NB4 (cell line): ENCODE results near the gene CRYM.

Experiments used
- MYC ChIP-seq: IDR thresholded peaks from 2 replicates; pipeline ENCODE4 v1.6.1; 2011; ENCODE audit warnings: low read depth, low read length
- POLR2A ChIP-seq: IDR thresholded peaks from 2 replicates; pipeline ENCODE4 v1.6.1; 2011; ENCODE audit warnings: mild to moderate bottlenecking; ENCODE audit not compliant: insufficient read length; ENCODE audit errors: extremely low read depth
- TF ChIP-seq, protein P1 (sequence below): IDR thresholded peaks from 2 replicates; pipeline ENCODE4 v1.6.1; 2011; ENCODE audit warnings: low read depth, low read length
- TF ChIP-seq, protein P2 (sequence below): IDR thresholded peaks from one replicate; pipeline ENCODE4 v1.5.1; 2012; ENCODE audit warnings: low read depth, low read length

DNA sequence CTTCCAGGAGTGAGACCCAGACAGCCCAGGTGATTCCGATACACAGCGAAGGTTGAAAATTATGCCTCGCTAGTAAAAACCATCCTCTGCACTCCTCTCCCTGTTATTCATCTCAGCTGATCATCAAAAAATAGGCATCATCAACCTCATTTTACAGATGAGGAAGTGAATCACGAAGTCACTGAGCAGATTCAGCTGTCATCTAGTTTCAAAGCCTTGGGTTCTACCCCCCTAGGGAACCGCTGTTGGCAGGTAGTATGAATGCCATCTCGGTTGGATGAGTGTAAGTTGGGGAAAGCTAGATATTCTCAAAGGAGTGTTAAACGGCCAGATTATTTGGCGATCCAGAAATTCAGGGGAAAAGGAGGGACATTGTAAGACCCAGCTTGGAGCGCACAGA is 2.0 kb downstream of the CRYM start:
- TF ChIP-seq POLR2A (no peak), MYC (no peak)
- TF ChIP-seq, protein P1, sequence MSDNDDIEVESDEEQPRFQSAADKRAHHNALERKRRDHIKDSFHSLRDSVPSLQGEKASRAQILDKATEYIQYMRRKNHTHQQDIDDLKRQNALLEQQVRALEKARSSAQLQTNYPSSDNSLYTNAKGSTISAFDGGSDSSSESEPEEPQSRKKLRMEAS: no peak
- TF ChIP-seq, protein P2, sequence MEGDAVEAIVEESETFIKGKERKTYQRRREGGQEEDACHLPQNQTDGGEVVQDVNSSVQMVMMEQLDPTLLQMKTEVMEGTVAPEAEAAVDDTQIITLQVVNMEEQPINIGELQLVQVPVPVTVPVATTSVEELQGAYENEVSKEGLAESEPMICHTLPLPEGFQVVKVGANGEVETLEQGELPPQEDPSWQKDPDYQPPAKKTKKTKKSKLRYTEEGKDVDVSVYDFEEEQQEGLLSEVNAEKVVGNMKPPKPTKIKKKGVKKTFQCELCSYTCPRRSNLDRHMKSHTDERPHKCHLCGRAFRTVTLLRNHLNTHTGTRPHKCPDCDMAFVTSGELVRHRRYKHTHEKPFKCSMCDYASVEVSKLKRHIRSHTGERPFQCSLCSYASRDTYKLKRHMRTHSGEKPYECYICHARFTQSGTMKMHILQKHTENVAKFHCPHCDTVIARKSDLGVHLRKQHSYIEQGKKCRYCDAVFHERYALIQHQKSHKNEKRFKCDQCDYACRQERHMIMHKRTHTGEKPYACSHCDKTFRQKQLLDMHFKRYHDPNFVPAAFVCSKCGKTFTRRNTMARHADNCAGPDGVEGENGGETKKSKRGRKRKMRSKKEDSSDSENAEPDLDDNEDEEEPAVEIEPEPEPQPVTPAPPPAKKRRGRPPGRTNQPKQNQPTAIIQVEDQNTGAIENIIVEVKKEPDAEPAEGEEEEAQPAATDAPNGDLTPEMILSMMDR: no peak
